GM12878 (cell line): ENCODE measurements around the gene ITCH. TPM values are rescaled to one million over a fixed set of nuclear protein-coding genes. Genes with fewer than 3 reads are reported as not detected.
A peak's percentile ranks its signal among the peaks of the same experiment; 100 is the strongest.

Source experiments
- ATAC-seq: fragments of 200-7000 bp; cut with Tn5 transposase; 3 replicates; pipeline ENCODE4 v1.9.1; 2020; ENCODE audit warnings: mild to moderate bottlenecking, moderate library complexity
- BruUV-seq: library from RNA; stranded (reverse); fragments of 400-500 nt; replicated peaks from 2 replicates; lab custom pipeline; 2021; lab: Mats Ljungman, UMichigan
- CTCF ChIA-PET: fragments of 300-600 bp; sonication (Branson Sonifier 250); formaldehyde crosslinking; extraction: SDS; loops from one replicate; lab custom pipeline; 2021; ENCODE audit warnings: inconsistent platforms; lab: Yijun Ruan, JAX
- POLR2A ChIA-PET: fragments of 350-600 bp; formaldehyde crosslinking; extraction: SDS; loops from one replicate; lab custom pipeline; 2021; ENCODE audit warnings: inconsistent platforms; lab: Charles Lee
- RAD21 ChIA-PET: fragments of 300-600 bp; sonication (Branson Sonifier 250); formaldehyde crosslinking; loops from one replicate; lab custom pipeline; 2023; ENCODE audit warnings: antibody characterized with exemption; ENCODE audit not compliant: unreplicated experiment; lab: Charles Lee
- SMC1A ChIA-PET: fragments of 300-600 bp; sonication (Branson Sonifier 250); formaldehyde crosslinking; loops from one replicate; lab custom pipeline; 2023; ENCODE audit not compliant: unreplicated experiment, uncharacterized antibody; lab: Charles Lee
- DNase-seq: peaks from one replicate; pipeline ENCODE4 v3.0.0-alpha.2; 2011; ENCODE audit warnings: low read depth, low spot score
- FAIRE-seq: peaks from 3 replicates; lab custom pipeline; 2011; peaks lifted over from hg19 to GRCh38; lab: Jason Lieb, UNC
- H2AFZ ChIP-seq: 2 replicates; pipeline ENCODE4 v1.6.0; 2011; ENCODE audit warnings: low read depth, low read length, control low read depth; ENCODE audit not compliant: control insufficient read depth
- H3K27ac ChIP-seq: 2 replicates; pipeline ENCODE4 v1.5.1; 2011; ENCODE audit warnings: control low read depth; ENCODE audit not compliant: control insufficient read depth, insufficient read depth
- H3K27me3 ChIP-seq, 2 experiments: replicated peaks in 1 of 2; 2 replicates each; pipeline versions ENCODE4 v1.6.0 to v1.6.1; 2011; ENCODE audit warnings: low read length in 1 of 2; ENCODE audit not compliant: control insufficient read depth in 2 of 2, insufficient read depth in 2 of 2
- H3K36me3 ChIP-seq, 2 experiments: 2 replicates each; pipeline ENCODE4 v1.5.1; 2011; ENCODE audit warnings: low read length in 1 of 2; ENCODE audit not compliant: control insufficient read depth in 2 of 2, insufficient read depth in 2 of 2
- H3K4me1 ChIP-seq: 2 replicates; pipeline ENCODE4 v1.6.1; 2011; ENCODE audit warnings: mild to moderate bottlenecking, low read length, moderate library complexity, mixed read lengths; ENCODE audit not compliant: control insufficient read depth, insufficient read depth
- H3K4me2 ChIP-seq: 2 replicates; pipeline ENCODE4 v1.6.0; 2011; ENCODE audit warnings: control low read depth; ENCODE audit not compliant: control insufficient read depth, insufficient read depth
- H3K4me3 ChIP-seq: fragments of 200-600 bp; sonication (generic); 2 replicates; pipeline ENCODE4 v1.5.1; 2016
- H3K79me2 ChIP-seq: 2 replicates; pipeline ENCODE4 v1.6.0; 2011; ENCODE audit warnings: low read length; ENCODE audit not compliant: control insufficient read depth, insufficient read depth
- H3K9ac ChIP-seq: 2 replicates; pipeline ENCODE4 v1.8.0; 2011; ENCODE audit warnings: low read length, control low read depth, mixed read lengths; ENCODE audit not compliant: control insufficient read depth, insufficient read depth
- H3K9me3 ChIP-seq: replicated peaks from 3 replicates; pipeline ENCODE4 v1.5.1; 2011; ENCODE audit warnings: mild to moderate bottlenecking, low read length; ENCODE audit not compliant: control insufficient read depth, insufficient read depth
- H4K20me1 ChIP-seq: 2 replicates; pipeline ENCODE4 v1.6.0; 2011; ENCODE audit not compliant: control insufficient read depth, insufficient read depth
- BRCA1 ChIP-seq: IDR thresholded peaks from 2 replicates; pipeline ENCODE4 v1.6.1; 2011; ENCODE audit warnings: low read depth, low read length, improper control_type of control experiment
- CEBPB ChIP-seq, 2 experiments: fragments of 150-350 bp in 1 of 2; IDR thresholded peaks; 2 replicates each; pipeline ENCODE4 v1.6.1; 2012 to 2014; ENCODE audit warnings: low read depth in 2 of 2, low read length in 2 of 2, borderline replicate concordance in 1 of 2, inconsistent platforms in 1 of 2
- IKZF2 ChIP-seq, 2 experiments: fragments of 450-650 bp; IDR thresholded peaks; 2 replicates each; pipeline ENCODE4 v1.6.1; 2017; ENCODE audit warnings: mild to moderate bottlenecking in 2 of 2, moderate library complexity in 2 of 2
- SRF ChIP-seq, 2 experiments: IDR thresholded peaks; 2 replicates each; pipeline ENCODE4 v1.6.1; 2011; ENCODE audit warnings: low read depth in 2 of 2, low read length in 2 of 2, mild to moderate bottlenecking in 1 of 2, moderate library complexity in 1 of 2
- TCF7 ChIP-seq: IDR thresholded peaks from 2 replicates; pipeline ENCODE4 v1.6.1; 2014; ENCODE audit warnings: antibody characterized with exemption, borderline replicate concordance
- WGBS: methylation state at CpG from one replicate; pipeline ENCODE4 v1.1.6; 2016; ENCODE audit warnings: low lambda C conversion rate; ENCODE audit not compliant: insufficient replicate concordance, insufficient coverage; ENCODE audit errors: missing lambda C conversion rate; 5-methylcytosine and 5-hydroxymethylcytosine counted together
- in situ Hi-C: fragments of 300-500 bp; cut with MboI; formaldehyde crosslinking; loops from 9 replicates; pipeline ENCODE4 v1.14.3; 2018; ENCODE audit warnings: mixed read lengths
- intact Hi-C: fragments of 100-400 bp; cut with micrococcal nuclease; formaldehyde crosslinking; loops from one replicate; pipeline ENCODE4 v1.14.2; 2022; ENCODE audit not compliant: unreplicated experiment
- polyA plus RNA-seq, 11 experiments: library from polyadenylated mRNA; depleted of rRNA in 4 of 11; unstranded in 6 of 11; stranded (reverse) in 5 of 11; fragments of >200 nt; fragmentation: Nextera tagmentation in 4 of 11; fragmentation: Illumina TruSeq in 1 of 11; extraction: Ambion mirVana in 4 of 11; extraction: Trizol in 1 of 11; gene quantifications; 1 replicate in 1 of 11; 2 replicates in 10 of 11; pipeline versions ENCODE4 v1.2.1 to v1.2.3, GENCODE V29; 2011 to 2016; ENCODE audit warnings: inconsistent platforms in 2 of 11, missing spikeins in 2 of 11, low read depth in 1 of 11
- total RNA-seq, 4 experiments: library from RNA; depleted of rRNA in 3 of 4; stranded (reverse); fragments of >200 nt in 3 of 4; fragmentation: Illumina TruSeq in 1 of 4; extraction: Trizol in 1 of 4; gene quantifications; 2 replicates each; pipeline versions ENCODE4 v1.2.1 to v1.2.3, GENCODE V29; 2013 to 2021

ITCH gene
- total and polyA plus RNA-seq, 10 of the 15 experiments (the other 5 are each of a cell fraction or from before 2014, with no cell fraction given): 7.5 to 46.1 (median 21.5) TPM

DNA sequence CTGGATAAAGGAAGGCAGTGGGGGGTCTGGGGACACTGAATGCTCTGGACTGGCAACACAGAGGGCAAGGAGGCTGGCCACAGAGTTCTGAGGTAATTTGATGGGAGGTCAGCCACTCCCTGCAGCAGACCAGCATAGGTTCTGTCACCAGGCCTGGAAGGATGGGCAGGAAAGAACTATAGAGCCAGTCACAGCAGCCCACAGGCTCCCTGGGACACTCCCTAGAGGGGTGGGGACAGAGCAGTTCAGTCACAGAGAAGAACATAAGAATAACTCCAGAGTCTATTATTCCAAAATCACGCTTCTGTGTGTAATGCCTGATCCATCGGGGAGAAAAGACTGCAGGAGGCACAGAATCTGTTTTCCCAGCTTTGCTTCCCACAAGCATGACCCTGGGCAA, 172.8 kb downstream of the ITCH start:
- BruUV-seq: TSS peak; percentile 50
- no peaks in the 10 kb centered on the region for H3K4me1 ChIP-seq
- ATAC-seq: no peak
- no peaks in the 10 kb centered on the region for H3K9me3 ChIP-seq
- no peaks in the 10 kb centered on the region for H3K79me2 ChIP-seq
- no peak overlapping the region for H3K4me3 ChIP-seq
- in situ Hi-C loops (loop anchor here (5.0 kb wide), 1 partner anchor 231 kb away; no protein-coding TSS in a partner anchor), intact Hi-C loops (loop anchor here (5.0 kb wide), 1 partner anchor 231 kb away; no protein-coding TSS in a partner anchor)
- TF ChIP-seq SRF (IDR thresholded peaks at IDR 0.05; ENCODE audit: low read depth in 2 of 2, low read length in 2 of 2) (no peak), IKZF2 (IDR thresholded peaks at IDR 0.05) (no peak), CEBPB (IDR thresholded peaks at IDR 0.05; ENCODE audit: borderline replicate concordance in 1 of 2, low read depth in 2 of 2, low read length in 2 of 2) (no peak), BRCA1 (no peak), TCF7 (no peak)
- no peaks in the 10 kb centered on the region for H3K27me3 ChIP-seq
- ChIA-PET POLR2A (no interaction called here), RAD21 (interaction anchor here (3.3 to 5.7 kb wide), 2 partner anchors 223 to 233 kb away, joined by 21 to 35 read pairs; no protein-coding TSS in a partner anchor), CTCF (interaction anchor here (5.7 kb wide), 1 partner anchor 171 kb away, joined by 68 read pairs; no protein-coding TSS in a partner anchor), SMC1A (interaction anchor here (5.7 kb wide), 1 partner anchor 171 kb away, joined by 50 read pairs; the partner anchor contains the start of gene TP53INP2)
- no peak overlapping the region for H3K27ac ChIP-seq
- no peak for FAIRE-seq
- H4K20me1 ChIP-seq: no peaks in the 10 kb centered on the region
- no peak overlapping the region for H2AFZ ChIP-seq
- H3K4me2 ChIP-seq: no peak overlapping the region
- DNase-seq: no peak
- WGBS: 94% methylated on average over 2 of the region's 2 CpGs
- no peak overlapping the region for H3K9ac ChIP-seq
- H3K36me3 ChIP-seq: peaks cover 27% of the 10 kb centered on the region in 2 experiments
